ENCODE data around the gene REPS1. TPM values are rescaled to one million over a fixed set of nuclear protein-coding genes. Genes with fewer than 3 reads are reported as not detected.

The REPS1 gene
- total RNA-seq, 2 experiments from 2014 or later = 25.8 to 28.8 TPM

- intact Hi-C loops (cut with micrococcal nuclease) = no loop called here
- H3K4me3 Mint-ChIP-seq = no peak overlapping the region
- H3K27ac Mint-ChIP-seq = no peak overlapping the region
- no peaks in the 10 kb centered on the region for H3K27me3 Mint-ChIP-seq (ENCODE audit: low read depth)
- CTCF ChIA-PET = no interaction called here
- no peak for DNase-seq
- no peaks in the 10 kb centered on the region for H3K9me3 Mint-ChIP-seq
- H3K36me3 Mint-ChIP-seq (ENCODE audit: low read depth) = peaks cover 48% of the 10 kb centered on the region
- no peaks in the 10 kb centered on the region for H3K4me1 Mint-ChIP-seq (ENCODE audit: low read depth)
Measured at GRCh38 chr6:138907167-138907566, 80.9 kb downstream of the REPS1 start.

DNA sequence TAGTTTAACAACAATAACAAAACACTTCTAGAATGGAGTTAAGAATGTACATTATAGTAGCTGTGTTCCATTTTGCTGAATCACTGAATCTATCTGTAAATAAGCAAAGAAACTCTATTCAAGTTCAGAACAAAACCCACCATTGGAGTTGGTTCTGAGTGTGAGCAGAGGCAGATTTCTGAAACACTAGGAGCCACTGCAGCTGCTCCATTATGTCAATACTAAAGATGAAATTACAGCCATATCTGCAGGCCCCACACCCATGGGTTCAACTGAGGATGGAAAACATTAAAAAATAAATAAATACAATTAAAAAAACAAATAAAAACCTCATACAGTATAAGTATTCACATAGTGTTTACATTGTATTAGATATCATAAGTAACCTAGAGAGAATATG is 91.0 kb downstream of the REPS1 start:
- Mint-ChIP-seq H3K27me3 (ENCODE audit: low read depth) (no peaks in the 10 kb centered on the region), H3K9me3 (no peaks in the 10 kb centered on the region), H3K36me3 (ENCODE audit: low read depth) (peaks cover 27% of the 10 kb centered on the region), H3K27ac (no peak overlapping the region), H3K4me1 (ENCODE audit: low read depth) (peaks cover 4% of the 10 kb centered on the region), H3K4me3 (no peak overlapping the region)
- intact Hi-C loops (cut with micrococcal nuclease) = no loop called here
- CTCF ChIA-PET = no interaction called here
- DNase-seq = no peak

GRCh38 chr6:138896104-138896756 is 91.8 kb downstream of the REPS1 start:
- CTCF ChIA-PET = interaction anchor here (0.6 kb wide), 1 partner anchor 80 kb away, joined by 3 read pairs; no protein-coding TSS in a partner anchor
- no peaks in the 10 kb centered on the region for H3K9me3 Mint-ChIP-seq
- H3K4me3 Mint-ChIP-seq = no peak overlapping the region
- DNase-seq = no peak
- H3K36me3 Mint-ChIP-seq (ENCODE audit: low read depth) = peaks cover 27% of the 10 kb centered on the region
- no peak overlapping the region for H3K27ac Mint-ChIP-seq
- no peaks in the 10 kb centered on the region for H3K27me3 Mint-ChIP-seq (ENCODE audit: low read depth)
- intact Hi-C loops (cut with micrococcal nuclease) = no loop called here
- peaks cover 4% of the 10 kb centered on the region for H3K4me1 Mint-ChIP-seq (ENCODE audit: low read depth)

GRCh38 chr6:138891255-138891986 is 96.6 kb downstream of the REPS1 start:
- H3K36me3 Mint-ChIP-seq (ENCODE audit: low read depth) = no peaks in the 10 kb centered on the region
- no peak overlapping the region for H3K4me3 Mint-ChIP-seq
- no peaks in the 10 kb centered on the region for H3K27me3 Mint-ChIP-seq (ENCODE audit: low read depth)
- H3K4me1 Mint-ChIP-seq (ENCODE audit: low read depth) = peaks cover 4% of the 10 kb centered on the region
- intact Hi-C loops (cut with micrococcal nuclease) = no loop called here
- no peak for DNase-seq
- CTCF ChIA-PET = interaction anchor here (0.6 kb wide), 1 partner anchor 335 kb away, joined by 5 read pairs; no protein-coding TSS in a partner anchor
- H3K9me3 Mint-ChIP-seq = peaks cover 2% of the 10 kb centered on the region
- no peak overlapping the region for H3K27ac Mint-ChIP-seq

GRCh38 chr6:138885156-138885819 is 102.8 kb downstream of the REPS1 start:
- no peak for DNase-seq
- Mint-ChIP-seq H3K9me3 (no peaks in the 10 kb centered on the region), H3K4me1 (ENCODE audit: low read depth) (no peaks in the 10 kb centered on the region), H3K27me3 (ENCODE audit: low read depth) (no peaks in the 10 kb centered on the region), H3K27ac (no peak overlapping the region), H3K36me3 (ENCODE audit: low read depth) (peaks cover 1% of the 10 kb centered on the region), H3K4me3 (no peak overlapping the region)
- intact Hi-C loops (cut with micrococcal nuclease) = no loop called here
- CTCF ChIA-PET = interaction anchor here (0.5 kb wide), 1 partner anchor 36 kb away, joined by 3 read pairs; no protein-coding TSS in a partner anchor

DNA sequence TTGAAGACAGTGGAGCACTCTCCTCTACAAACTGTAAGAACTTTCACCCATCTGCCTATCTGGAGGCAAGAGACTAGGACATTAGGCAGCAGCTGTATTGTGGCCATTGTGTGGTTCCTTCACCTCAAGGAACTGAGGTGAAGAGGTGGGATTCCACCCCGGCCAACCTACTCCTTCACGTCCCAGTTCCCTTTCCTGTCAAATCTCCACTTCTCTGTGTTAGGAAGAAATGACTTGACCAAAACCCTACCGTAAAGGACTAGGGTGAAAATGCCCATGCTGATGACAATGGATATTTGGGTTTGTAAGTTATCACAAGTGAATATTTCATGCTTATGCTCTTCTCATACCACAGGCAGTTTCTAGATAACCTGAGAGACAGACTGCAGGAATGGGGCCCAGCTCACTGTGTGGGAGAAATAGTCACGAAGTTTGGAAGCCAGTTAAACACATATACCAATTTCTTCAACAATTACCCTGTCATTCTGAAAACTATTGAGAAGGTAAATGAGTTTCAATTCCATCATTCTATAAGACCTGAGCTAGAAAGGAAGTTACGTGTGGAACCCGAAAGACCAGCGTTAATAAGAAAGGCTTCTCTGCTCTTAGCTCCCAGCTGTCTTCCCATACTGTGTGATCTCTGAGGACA is 105.6 kb downstream of the REPS1 start:
- CTCF ChIA-PET = no interaction called here
- peaks cover 1% of the 10 kb centered on the region for H3K36me3 Mint-ChIP-seq (ENCODE audit: low read depth)
- no peaks in the 10 kb centered on the region for H3K27me3 Mint-ChIP-seq (ENCODE audit: low read depth)
- H3K4me1 Mint-ChIP-seq (ENCODE audit: low read depth) = no peaks in the 10 kb centered on the region
- H3K27ac Mint-ChIP-seq = no peak overlapping the region
- DNase-seq = peak; percentile 6
- intact Hi-C loops (cut with micrococcal nuclease) = no loop called here
- H3K9me3 Mint-ChIP-seq = no peaks in the 10 kb centered on the region
- H3K4me3 Mint-ChIP-seq = no peak overlapping the region

- Mint-ChIP-seq H3K4me3 (no peak overlapping the region), H3K4me1 (ENCODE audit: low read depth) (peaks cover 14% of the 10 kb centered on the region), H3K9me3 (no peaks in the 10 kb centered on the region), H3K36me3 (ENCODE audit: low read depth) (no peaks in the 10 kb centered on the region), H3K27ac (no peak overlapping the region), H3K27me3 (ENCODE audit: low read depth) (peaks cover 2% of the 10 kb centered on the region)
- DNase-seq = no peak
- CTCF ChIA-PET = interaction anchor here (1.1 kb wide), 1 partner anchor 58 kb away, joined by 3 read pairs; no protein-coding TSS in a partner anchor
- intact Hi-C loops (cut with micrococcal nuclease) = loop anchor here (5.0 to 10.0 kb wide), 2 partner anchors 114 to 458 kb away; partner anchors contain the start of gene REPS1
Measured at GRCh38 chr6:138873191-138873590, 114.9 kb downstream of the REPS1 start.

DNA sequence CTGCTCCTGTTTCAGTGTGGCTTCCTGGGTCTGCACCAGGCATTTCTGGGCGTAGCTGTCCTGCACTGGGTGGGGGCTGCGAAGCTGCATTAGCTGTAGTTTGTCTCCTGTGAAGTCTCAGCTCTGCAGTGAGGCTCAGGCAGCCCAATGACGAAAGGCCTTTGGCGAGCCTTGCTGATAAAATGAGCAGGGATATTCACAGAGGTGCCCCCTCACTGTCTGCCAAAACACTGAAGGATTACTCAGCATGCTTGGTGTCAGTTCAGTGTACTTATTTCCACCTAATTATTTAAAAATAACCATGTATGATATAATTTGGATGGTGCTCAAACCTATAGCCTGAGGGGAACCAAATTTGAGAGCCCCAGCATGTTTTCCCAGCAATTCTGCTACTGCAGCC is 118.7 kb downstream of the REPS1 start:
- intact Hi-C loops (cut with micrococcal nuclease) = no loop called here
- Mint-ChIP-seq H3K27me3 (ENCODE audit: low read depth) (peaks cover 2% of the 10 kb centered on the region), H3K9me3 (no peaks in the 10 kb centered on the region), H3K4me1 (ENCODE audit: low read depth) (peaks cover 14% of the 10 kb centered on the region), H3K36me3 (ENCODE audit: low read depth) (no peaks in the 10 kb centered on the region), H3K27ac (no peak overlapping the region), H3K4me3 (no peak overlapping the region)
- CTCF ChIA-PET = no interaction called here
- no peak for DNase-seq

- CTCF ChIA-PET = no interaction called here
- intact Hi-C loops (cut with micrococcal nuclease) = no loop called here
- Mint-ChIP-seq H3K27me3 (ENCODE audit: low read depth) (peaks cover 2% of the 10 kb centered on the region), H3K36me3 (ENCODE audit: low read depth) (no peaks in the 10 kb centered on the region), H3K9me3 (no peaks in the 10 kb centered on the region), H3K27ac (no peak overlapping the region), H3K4me1 (ENCODE audit: low read depth) (peaks cover 14% of the 10 kb centered on the region), H3K4me3 (no peak overlapping the region)
- no peak for DNase-seq
Measured at GRCh38 chr6:138868181-138868580, 119.9 kb downstream of the REPS1 start.

DNA sequence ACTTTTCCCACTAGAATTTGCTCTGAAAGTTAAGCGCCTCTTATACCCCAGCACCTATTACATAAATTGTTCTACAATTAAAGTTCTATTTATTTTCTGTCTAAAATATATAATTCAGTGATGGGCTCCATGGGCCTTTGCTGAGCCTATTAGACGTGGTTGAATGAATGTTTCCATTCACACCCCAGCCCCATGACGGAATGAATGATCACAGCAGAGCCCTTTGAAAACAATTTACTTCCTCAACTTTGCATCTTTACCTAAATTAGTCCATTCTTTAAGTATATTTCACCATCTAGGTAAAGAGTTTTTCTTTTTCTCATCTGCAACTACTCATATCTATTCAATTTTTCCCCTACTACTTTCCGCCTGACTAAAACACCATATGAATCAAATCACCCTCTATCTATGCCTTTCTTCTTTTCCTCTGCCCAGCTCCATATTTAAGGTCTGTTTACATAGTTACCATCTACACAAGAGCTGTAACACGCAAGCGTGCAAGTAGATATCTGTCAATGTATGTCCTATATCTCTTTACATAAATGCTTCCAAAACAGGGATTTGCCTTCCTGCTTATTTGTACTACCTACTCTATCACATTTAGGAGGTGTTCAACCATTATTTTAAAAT is 122.5 kb downstream of the REPS1 start:
- no peak for DNase-seq
- CTCF ChIA-PET = interaction anchor here (0.7 kb wide), 1 partner anchor 29 kb away, joined by 3 read pairs; no protein-coding TSS in a partner anchor

DNA sequence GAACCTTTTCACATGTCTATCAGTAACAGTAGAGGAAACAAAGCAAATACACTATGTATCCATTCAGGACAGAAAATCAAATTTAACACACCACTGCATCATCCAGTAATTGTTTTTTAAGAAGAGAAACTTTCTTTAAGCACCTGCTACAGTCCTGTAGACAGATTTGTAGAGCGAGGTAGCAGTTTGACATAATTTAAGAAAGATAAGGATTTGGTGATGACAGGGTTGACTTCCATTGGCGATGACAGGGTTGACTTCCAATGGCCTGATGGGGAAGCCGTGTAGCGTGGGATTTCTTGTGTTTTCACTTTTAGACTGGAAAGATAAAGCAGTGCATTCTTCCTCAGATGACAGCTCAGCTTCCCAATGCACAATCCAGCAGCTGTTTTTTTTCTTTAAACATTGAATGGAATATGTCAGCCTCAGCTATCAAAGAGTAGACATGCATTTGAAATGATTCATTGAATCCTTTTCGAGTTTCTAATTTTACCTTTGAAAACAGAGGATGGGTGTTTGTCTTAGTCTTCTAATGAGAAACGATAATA is 123.6 kb downstream of the REPS1 start:
- CTCF ChIA-PET = interaction anchor here (0.6 kb wide), 1 partner anchor 106 kb away, joined by 3 read pairs; no protein-coding TSS in a partner anchor
- Mint-ChIP-seq H3K4me1 (ENCODE audit: low read depth) (no peaks in the 10 kb centered on the region), H3K4me3 (no peak overlapping the region), H3K27ac (no peak overlapping the region), H3K36me3 (ENCODE audit: low read depth) (no peaks in the 10 kb centered on the region), H3K9me3 (no peaks in the 10 kb centered on the region), H3K27me3 (ENCODE audit: low read depth) (peaks cover 13% of the 10 kb centered on the region)
- DNase-seq = no peak
- intact Hi-C loops (cut with micrococcal nuclease) = no loop called here

More for the DNA sequence above, 122.5 kb downstream of the REPS1 start:
- intact Hi-C loops (cut with micrococcal nuclease) = no loop called here
- Mint-ChIP-seq H3K9me3 (no peaks in the 10 kb centered on the region), H3K4me3 (no peak overlapping the region), H3K27me3 (ENCODE audit: low read depth) (peaks cover 13% of the 10 kb centered on the region), H3K4me1 (ENCODE audit: low read depth) (peaks cover 10% of the 10 kb centered on the region), H3K36me3 (ENCODE audit: low read depth) (no peaks in the 10 kb centered on the region), H3K27ac (no peak overlapping the region)

Measured in activated naive CD4-positive, alpha-beta T cell treated with anti-CD3 and anti-CD28 coated beads for 36 hours (primary cell).